Hematopoietic multipotent progenitor cell (in vitro differentiated cells): ENCODE measurements around the gene CFAP119. TPM values are rescaled to one million over a fixed set of nuclear protein-coding genes. Genes with fewer than 3 reads are reported as not detected.
A peak's percentile ranks its signal among the peaks of the same experiment; 100 is the strongest.

Experiments
- DNase-seq, 3 donors: peaks; one replicate each; pipeline ENCODE4 v3.0.0-alpha.2; 2011 to 2015; ENCODE audit warnings: low read depth in 2 of 3, low spot score in 2 of 3
- total RNA-seq: library from RNA; depleted of rRNA; stranded (reverse); fragments of >200 nt; gene quantifications from one replicate; pipeline ENCODE4 v1.2.3, GENCODE V29; 2012

Gene CFAP119
- total RNA-seq, 1 donor = 9.2 TPM

DNA sequence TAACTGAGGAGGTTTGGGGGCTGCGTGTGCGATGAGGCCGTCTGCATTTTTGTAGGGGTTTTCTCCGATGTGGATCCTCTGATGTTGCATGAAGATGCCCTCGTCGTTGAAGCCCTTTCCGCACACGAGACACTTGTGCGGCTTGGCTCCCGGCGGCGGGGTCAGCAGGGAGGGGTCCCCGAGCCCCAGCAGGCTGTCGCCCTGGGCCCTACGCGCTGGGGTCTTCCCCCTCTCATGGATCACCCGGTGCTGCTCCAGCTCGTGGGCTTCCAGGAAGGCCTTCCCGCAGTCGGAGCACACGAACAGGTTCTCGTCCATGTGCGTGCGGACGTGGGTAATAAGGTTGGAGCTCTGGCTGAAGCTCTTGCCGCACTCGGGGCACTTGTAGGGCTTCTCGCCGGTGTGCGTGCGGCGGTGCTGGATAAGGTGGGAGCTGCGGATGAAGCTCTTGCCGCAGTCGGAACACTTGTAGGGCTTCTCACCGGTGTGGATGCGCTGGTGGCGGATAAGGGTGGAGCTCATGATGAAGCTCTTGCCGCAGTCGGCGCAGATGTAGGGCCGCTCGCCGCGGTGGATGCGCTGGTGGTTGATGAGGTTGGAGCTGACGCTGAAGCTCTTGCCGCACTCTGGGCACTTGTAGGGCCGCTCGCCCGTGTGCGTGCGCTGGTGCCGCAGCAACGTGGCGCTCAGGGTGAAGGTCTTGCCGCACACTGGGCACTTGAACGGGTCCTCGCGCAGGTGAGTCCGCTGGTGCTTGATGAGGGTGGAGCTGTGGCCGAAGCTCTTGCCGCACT lies 20.8 kb upstream of the CFAP119 start:
- no peak for DNase-seq

DNA sequence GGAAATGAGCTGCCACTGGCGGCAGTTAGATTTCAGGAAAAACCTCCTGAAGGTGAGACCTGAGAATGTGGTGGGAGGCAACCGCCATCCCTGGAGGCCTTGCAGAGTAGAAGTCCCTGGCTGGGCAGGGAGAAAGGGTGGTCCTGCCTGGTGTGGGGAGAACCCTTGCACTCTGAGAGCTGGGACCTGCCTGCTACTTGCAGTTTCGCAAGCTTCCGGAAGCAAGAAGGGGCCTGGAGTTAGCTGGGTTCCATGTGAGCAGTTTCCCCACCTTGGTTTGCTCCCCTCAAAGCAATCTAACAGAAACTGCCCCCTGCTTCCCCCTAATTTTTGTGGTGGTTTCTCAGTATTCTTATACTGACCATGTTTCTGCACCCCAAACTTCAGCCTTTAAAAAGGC lies 18.7 kb upstream of the CFAP119 start:
- no peak for DNase-seq

DNA sequence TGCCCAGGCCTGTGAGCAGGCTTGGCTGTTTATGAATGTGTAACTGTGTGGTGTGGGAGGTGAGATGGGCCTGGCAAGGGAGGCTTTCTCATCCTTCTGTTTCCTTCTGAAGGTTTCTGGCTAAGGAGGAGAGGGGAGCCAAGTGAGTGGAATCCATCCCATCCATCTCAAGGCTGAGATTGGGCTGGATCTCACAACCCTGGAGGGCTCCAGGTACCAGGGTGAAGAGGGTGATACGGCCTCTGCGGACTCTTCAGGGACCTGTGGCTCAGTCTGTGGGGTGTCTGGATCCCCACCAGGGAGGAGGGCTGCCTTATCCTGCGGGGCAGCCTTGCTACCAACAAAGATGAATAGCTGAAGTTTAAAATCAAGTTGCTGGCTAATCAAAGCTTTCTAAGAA lies 18.2 kb upstream of the CFAP119 start:
- DNase-seq = no peak

DNA sequence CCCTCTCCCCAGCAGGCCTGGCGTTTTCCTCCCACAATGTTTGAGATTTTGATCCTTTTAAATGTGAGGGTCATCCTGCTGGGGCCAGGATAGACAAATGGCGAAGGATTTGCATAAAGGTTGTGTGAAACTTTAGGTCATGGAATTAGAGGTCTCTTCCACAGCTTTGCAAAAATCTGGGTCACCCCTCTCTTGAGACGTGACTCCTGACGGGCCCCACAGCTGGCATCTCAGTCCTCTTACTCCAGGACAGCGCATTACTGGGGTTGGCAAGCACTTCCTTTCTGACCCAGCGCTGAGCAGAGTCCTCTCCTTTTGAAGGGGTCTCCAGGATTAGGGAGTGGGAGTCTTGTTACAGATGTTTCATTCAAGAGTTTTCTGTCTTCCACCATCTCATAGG lies 17.7 kb upstream of the CFAP119 start:
- no peak for DNase-seq

DNA sequence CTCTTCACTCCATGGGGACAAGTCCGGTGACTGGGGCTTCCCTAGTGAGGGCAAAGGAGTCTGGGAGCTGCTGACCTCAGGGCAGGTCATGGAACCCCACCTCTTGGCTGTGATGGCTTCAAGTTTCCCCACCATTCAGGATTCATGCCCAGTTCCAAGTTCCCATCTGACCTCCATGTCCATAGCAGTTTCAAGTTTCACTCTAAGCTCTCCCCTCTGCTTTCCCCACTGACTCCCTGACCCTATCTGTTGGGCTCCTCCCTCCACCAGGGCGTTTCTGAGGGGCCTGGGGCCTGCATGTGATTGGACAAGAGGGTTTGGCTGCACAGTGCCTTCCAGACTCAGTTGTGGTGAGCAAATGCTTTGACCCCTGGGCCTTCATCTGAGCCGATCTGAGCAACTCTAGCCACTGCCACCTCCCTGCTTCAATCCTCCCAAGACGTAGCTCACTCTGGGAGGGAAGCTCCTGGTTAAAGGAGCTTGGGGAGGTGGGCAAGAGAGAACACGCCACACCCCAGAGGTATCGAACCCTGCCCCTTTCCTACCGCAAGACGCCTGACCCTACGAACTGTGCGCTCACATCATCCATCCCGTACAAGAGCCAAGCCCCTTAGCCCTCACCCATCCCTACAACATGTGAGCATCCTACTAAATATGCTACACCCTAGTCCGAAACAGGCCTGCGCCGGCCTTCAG lies 16.8 kb upstream of the CFAP119 start:
- DNase-seq = no peak

DNA sequence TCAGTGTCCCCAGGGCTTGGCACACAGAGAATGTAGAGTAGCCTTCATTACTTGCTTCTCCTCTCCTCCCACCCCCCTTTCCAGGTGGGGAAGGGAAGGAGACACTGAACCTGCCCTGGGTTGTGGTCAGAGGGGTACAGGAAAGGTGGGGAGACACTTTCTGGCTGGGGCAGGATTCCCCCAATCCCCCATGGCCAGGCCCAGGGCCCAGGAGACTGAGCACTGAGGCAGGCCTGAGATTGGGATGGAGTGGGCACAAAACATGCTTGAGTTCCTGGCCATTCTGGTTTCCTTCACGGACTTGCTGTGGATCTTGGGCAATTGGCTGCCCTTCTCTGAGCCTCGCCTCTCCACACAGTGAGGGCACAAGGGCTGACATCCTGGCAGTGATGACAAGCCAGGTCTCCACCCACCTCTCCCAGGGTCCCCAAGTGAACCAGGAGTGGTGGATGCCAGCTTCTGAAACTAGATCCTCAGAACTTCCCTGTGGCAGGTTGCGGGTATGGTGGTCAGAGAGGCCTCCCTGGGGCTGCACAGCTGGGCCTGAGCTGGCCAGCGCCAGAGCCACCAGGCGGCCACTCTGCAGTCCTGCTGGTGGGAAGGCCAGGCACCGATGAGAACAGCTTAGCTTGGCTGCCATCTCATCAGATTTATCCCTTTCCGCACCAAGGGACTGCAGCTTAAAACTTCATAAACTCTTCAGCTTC lies 15.9 kb upstream of the CFAP119 start:
- no peak for DNase-seq

DNA sequence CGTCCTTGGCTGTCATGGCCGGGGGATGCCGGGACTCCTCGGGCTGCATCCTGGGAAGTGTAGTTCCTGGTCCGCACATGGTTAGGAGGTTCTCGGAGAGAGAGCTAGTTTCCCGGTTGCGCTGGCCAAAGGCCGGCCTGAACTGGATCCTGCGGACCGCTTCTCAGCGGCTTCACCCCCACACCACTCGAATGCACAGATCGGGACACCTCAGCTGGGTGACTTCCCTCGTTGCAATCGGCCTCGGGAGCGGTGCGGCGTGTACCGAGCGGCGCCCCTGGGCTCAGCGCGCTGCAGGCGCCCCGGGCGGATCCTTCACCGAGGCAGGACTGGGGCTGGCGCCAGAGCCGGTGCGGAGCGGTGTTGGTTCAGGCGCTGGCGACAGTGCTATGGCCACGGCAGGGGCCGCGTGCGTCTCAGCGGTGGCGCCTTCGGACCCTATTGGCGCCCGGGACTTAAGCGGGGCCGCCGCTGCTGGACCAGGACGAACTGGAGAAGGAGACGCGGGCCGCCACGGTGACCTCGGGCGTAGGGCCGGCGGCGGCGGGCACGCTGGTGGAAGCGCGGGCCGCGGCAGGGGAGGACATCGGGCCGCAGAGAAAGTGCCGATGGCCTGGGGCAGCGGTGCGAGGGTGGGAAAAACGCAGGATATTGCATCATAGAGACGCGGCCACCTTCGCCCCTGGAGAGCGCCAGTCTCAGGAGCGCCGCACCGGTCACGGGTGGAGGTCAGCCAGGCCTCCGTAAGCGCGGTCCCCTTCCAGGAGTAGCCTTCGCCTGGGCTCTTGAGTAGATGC lies 13.7 kb upstream of the CFAP119 start:
- peak in 2 of 3 donors; percentile 53 to 71 for DNase-seq

DNA sequence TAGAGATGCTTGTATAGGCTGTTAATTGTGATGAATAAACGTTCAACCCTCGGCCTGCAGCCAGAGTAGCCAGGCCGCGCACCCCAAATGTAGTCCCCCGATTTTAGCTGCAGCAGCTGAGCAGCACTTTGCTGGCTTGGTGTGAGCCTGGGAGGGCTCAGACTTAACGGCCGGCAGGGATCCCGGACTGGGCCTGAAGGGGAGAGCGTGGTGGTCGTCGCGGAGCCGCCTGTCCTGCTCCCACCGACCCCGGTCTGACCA lies 13.2 kb upstream of the CFAP119 start:
- no peak for DNase-seq

DNA sequence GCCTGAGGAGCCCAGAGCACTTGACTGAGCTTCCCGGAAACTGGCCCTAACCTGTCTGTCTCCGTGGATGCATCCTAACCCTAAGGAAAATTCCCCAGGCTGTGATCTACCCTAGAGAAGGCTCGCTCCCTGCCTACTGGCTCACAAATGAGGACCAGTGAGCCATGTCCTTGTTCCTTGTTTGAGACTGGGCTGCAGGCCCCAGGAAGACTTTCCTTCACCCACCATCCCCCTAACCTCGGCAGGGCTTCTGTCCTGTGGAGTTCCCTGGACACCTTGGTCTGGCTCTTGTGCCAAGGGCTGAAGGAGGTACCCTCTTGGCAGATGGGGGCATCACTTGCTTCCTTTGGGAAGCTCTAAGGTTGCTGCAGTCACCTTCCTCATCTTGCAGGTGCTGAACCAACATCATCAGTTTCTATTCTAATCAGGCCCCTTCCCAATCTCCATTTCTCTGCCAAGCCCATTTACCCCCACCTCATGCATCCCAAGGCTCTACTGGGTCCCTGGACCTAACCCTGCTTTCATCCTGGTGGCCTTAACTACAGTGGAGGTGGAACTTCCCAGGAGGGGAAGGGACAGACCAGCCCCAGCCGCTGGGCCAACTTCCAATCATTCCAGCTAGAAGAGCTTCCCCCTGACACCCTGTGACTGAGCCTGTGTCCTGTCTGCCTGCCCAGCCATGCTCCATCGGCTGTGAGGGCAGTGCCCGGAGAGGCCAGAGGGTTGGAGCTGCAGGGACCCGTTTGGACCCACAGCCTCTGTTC lies 12.7 kb upstream of the CFAP119 start:
- no peak for DNase-seq

DNA sequence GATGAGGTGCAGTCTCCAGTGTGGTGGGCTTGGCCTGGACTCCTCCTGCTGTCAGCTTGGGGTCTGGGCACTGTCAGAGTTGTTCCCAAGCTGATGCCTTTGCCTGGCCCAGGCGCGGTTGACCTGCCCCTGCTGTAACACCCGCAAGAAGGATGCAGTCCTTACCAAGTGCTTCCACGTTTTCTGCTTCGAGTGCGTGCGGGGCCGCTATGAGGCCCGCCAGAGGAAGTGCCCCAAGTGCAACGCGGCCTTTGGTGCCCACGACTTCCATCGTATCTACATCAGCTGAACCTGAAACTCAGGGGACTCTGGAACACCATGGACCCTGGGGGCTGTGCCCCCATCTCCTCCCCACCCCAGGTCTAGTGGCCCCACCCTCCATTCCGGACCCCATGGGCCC lies 12.0 kb upstream of the CFAP119 start:
- DNase-seq = no peak

DNA sequence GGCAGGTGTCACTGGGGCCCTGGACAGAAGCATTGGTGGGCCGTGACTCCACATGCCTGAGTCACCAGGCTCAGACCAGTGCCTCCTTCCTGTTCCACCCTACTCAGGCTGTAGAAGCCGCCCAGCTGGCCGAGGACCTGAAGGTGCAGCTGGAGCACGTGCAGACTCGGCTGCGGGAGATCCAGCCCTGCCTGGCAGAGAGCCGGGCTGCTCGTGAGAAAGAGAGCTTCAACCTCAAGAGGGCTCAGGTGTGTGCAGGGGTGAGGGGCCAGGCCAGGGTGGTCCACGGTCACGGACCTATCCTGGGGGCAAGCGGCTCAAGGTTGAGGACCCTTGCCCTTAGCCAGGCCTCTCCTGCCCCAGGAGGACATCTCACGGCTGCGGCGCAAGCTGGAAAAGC lies 9.9 kb upstream of the CFAP119 start:
- no peak for DNase-seq

DNA sequence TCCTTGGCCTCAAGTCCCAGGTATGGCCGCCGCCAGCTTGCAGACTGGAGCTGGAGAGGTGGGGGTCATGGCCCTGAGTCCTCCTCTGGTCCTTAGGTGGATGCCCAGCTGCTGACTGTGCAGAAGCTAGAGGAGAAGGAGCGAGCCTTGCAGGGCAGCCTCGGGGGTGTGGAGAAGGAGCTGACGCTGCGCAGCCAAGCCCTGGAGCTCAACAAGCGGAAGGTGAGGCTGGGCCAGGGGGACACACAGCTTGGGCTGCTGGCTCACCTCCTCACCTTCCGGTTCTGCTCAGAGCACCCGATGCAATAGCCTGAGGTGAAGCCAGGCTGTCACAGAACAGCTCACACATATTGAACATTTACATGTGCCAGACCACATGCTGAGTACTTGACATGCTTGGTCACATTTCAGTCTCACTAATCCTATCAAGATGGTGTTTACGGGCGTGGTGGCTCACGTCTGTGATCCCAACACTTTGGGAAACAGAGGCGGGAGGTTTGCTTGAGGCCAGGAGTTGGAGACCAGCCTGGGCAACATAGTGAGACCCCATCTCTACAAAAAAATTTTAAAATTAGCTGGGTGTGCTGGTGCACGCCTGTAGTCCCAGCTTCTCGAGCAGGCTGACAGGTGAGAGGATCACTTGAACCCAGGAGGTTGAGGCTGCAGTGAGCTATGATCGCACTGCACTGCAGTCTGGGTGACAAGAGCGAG lies 7.7 kb upstream of the CFAP119 start:
- no peak for DNase-seq

DNA sequence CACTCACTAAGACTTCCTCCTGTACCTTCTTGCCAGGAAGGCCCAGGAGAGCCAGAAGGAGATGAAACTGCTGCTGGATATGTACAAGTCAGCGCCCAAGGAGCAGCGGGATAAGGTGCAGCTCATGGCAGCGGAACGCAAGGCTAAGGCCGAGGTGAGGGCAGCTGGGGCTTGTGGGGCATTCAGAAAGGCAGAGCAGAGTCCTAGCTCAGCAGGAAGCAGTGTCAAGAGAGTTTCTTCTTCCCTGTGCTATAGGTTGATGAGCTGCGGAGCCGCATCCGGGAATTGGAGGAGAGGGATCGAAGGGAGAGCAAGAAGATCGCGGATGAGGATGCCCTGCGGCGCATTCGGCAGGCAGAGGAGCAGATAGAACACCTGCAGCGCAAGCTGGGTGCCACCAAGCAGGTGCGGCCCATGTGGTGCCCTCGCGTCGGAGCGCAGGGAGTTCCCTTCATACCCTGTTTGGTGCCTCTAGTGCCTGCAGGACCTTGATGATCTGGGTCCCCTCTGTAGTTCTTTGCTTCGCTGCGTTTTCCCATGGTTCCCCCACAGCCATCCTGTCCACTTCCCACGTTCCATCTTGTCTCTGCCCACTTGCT lies 6.8 kb upstream of the CFAP119 start:
- DNase-seq = no peak

DNA sequence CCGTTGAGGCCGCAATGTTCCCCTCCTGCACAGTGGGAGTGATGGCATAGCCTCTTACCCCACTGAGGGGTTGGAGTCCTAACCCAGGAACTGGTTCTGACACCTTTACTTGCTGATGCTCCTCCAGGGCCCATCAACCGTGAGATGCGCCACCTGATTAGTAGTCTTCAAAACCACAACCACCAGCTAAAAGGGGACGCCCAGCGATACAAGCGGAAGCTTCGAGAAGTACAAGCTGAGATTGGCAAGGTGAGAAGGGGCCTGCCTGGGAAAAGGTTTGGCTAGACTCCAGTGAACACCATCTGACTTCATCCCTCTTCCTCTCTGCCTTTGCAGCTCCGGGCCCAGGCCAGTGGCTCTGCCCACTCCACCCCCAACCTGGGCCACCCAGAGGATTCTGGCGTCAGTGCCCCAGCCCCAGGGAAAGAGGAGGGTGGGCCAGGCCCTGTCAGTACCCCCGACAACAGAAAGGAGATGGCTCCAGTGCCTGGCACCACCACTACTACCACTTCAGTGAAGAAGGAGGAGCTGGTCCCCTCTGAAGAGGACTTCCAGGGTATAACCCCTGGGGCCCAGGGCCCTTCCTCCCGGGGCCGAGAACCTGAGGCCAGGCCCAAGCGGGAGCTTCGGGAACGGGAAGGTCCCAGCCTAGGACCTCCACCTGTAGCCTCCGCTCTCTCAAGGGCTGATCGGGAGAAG lies 6.1 kb upstream of the CFAP119 start:
- no peak for DNase-seq

DNA sequence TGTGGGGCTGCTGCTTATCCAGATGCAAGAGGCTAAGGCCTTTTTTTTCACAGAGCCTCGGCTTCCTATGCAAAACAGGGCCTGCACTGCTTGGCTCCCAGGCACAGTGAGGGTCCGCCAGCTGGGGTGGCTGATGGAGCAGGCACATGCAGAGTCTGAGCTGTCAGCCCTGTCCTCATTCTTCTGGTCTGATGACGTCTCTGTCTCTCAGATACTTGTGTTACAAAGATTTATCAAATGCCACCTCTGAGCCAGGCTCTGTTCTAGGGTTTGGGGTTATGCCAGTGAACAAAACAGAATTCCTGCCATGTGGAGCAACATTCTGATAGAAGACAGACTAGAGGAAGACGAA lies 5.0 kb upstream of the CFAP119 start:
- no peak for DNase-seq

DNA sequence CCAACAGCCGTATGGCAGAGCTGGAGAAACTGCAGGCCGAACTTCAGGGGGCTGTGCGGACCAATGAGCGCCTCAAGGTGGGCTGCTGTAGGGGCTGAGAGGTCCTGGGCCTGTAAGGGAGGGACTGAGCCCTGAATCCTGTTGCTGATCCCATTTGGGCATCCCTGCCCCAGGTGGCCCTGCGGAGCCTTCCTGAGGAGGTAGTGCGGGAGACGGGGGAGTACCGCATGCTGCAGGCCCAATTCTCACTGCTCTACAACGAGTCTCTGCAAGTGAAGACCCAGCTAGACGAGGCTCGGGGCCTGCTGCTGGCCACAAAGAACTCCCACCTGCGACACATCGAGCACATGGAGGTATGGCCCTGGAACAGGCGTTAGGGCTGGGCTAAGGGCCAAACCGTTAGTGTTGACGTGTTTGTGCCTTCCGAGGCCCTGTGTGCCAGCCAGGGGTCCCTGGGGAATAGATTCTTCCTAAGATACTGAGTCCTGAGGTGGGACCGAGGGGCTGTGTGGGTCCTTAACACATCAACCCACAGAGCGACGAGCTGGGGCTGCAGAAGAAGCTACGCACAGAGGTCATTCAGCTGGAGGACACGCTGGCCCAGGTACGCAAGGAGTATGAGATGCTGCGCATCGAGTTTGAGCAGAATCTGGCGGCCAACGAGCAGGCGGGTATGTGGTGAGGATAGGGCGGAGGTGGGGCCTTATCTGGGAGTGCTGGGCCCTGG lies 4.5 kb upstream of the CFAP119 start:
- no peak for DNase-seq

DNA sequence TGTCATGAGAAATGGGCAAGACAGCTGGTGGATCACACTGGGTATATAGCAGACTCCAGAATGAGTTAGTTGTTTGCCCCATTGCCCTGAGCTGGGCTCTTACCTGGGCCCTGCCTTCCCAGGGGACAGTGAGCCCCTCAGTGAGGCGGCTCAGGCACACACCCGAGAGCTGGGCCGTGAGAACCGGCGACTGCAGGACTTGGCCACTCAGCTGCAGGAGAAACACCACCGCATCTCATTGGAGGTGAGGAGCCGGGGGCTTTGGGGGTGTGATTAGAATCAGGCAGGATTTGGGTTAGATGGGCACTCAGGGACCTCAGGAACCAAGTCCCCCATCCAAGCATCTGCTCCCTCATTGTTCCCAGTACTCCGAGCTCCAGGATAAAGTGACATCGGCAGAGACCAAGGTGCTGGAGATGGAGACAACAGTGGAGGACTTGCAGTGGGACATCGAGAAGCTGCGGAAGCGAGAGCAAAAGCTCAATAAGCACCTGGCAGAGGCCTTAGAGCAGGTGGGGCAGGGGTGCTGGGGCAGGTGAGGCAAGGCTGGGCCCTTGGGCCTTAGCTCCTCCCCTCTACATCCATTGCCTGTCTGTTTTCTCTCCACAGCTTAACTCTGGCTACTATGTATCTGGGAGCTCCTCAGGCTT lies 3.1 kb upstream of the CFAP119 start:
- DNase-seq = no peak

DNA sequence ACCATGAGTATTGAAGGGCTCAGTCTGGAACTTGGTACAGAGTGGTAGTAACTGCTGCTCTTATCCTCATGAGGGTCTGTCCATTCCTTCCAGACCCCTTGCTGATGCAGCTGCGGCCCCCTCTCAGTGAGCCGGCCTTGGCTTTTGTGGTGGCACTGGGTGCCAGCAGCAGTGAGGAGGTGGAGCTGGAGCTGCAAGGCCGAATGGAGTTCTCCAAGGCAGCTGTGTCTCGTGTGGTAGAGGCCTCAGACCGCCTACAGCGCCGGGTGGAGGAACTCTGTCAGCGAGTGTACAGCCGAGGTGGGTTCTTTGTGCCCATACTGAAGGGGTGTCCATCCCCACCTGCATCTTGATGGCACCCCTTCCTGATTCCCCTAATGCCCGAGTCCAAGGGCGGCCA lies 2.2 kb upstream of the CFAP119 start:
- DNase-seq = no peak
